Activated T-helper 9 cell treated with anti-CD3 and anti-CD28 coated beads, Interleukin-2, amount 50 U/mL, for 16 hours (primary cell): Measurements from ENCODE around the gene IL17C.
"Not testable (repeated sequence)": the region's sequence is repeated elsewhere in the genome, so short reads cannot be mapped to it uniquely, and the experiment has no call there.

Experiments used
- DNase-seq: peaks from one replicate; pipeline ENCODE4 v3.0.0-alpha.2; 2020; ENCODE audit warnings: low read depth

IL17C gene

DNA sequence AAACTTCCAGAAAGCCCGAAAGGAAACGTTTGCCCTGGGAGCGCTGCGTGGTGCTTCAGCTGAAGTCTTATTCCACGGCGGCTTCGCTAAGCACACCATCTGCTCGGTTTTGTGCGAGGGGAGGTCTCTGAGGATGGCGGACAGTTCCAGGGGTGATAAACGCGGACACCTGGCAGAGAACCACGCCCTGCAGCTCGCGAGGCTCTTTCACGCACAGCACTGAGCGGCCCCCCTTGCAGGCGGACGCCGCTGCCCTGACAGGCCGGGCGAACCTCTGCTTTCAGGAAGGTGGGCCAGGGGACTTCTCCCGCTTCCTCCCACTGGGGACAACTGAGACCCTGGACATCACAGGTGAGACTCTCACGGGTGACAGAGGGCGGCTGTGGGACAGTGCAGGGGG, 20.8 kb downstream of the IL17C start:
- DNase-seq: no peak

DNA sequence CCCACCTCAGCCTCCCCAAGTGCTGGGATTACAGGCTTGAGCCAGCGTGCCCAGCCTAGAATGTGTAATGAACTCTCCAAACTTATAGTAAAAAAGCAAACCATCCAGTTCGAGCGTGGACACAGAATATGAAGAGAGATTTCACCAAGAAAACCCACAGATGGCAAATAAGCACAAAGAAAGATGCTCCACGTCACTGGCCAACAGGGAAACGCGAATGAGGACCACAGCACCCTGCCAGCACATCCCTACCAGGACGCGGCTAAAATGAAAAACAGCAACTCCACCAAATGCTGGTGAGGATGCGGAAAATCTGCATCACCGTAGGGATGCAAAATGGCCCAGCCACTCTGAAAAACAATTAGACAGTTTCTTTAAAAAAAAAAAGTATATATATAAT, 23.1 kb downstream of the IL17C start:
- DNase-seq: no peak

DNA sequence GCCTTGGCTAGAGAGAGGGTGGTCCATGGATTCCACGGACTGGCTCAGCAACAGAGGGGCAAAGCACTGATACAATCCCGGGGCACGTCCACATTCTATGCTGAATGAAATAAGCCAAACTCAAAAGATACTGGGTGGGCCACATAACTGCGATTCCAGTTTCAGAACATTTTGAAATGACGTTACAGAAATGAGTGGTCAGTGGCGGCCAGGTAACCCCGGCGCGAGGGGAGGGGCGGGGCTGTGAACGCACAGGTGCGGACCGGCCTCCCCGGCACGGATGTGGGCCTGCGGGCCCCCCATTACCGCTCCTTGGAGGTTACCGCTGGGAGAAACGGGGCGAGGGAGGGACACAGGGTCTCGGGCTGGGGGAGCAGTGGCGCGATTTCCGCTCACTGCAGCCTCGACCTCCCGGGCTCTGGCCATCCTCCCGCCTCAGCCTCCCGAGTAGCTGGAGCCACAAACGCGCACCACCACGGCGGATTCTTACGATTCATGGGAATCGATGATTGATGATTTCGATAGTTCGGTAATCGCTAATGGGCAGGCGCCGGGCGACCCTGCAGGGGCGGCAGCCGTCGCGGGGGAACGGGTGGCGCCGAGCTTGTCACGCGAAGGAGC, 24.0 kb downstream of the IL17C start:
- no peak for DNase-seq

DNA sequence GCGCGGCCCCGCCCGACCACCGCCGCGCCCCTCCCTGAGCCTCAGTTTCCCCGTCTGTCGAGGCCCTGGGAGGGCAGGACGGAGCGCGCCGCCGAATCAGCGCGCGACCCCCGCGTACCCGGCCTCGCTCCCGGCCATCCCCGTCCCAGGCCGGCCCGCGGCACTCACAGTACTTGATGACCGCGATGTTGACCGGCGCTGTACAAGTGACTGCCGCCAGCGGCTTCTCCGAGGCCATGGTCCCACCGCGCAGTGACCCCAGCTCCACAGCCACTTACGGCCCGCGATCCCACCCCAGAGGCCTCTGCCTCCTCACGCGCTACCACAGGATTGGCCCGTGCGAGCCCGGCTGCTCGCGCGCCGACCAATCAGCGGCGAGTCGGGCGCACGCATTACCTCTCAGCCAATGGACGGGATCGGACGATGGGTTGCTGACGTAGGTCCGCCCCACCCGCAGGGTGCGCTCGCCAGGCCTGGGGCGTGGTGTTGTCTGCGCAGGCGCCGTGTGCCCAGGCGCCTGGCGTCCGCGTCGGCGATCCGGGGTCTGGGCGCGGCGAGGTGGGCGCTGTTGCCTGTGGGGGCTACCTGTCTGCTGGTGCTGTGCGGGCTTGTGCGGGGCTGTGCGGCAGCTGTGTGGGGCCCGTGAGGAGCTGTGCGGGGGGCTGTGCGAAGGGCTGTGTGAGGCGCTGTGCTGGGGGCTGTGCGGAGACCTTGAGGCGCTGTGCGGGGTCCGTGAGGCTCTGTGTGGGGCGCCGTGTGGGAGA, 24.7 kb downstream of the IL17C start, which contains the start of gene MVD:
TSS of gene MVD (minus strand) at position 249 of the 764 bp plus-strand sequence. CDS start at position 238, 11 bp downstream.
- peak; percentile 94 for DNase-seq

DNA sequence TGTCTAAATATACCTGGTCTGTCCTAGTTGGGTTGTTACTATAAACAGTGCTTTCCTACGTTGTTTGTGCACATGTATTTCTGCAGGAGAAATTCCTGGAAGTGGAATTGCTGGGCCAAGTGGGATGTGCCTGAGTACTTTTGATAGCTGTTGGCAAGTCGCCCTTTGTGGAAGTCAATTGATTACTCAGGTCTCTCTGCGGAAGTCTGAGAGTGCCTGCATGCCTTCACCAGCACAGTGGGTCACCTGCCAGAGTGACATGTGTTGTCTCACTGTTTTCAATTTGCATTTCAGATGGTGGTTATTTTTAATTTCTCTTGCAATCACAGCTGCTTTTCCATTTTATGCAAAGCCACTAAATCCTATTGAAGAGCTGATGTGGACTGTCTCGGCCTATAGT, 26.8 kb downstream of the IL17C start:
- DNase-seq: no peak

DNA sequence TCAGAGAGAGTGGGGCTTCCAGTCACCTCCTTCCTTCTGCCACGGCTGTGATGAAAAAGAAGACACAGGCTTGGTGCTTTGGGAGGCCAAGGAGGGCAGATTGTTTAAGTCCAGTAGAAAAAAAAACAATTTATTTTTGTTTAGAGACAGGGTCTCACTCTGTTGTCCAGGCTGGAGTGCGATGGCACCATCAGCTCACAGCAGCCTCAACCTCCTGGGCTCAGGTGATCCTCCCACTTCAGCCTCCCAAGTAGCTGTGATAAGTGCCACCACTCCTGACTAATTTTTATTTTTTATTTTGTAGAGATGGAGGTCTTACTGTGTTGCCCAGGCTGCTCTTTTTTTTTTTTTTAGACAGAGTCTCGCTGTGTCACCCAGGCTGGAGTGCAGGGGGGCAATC, 27.2 kb downstream of the IL17C start:
- DNase-seq: no peak

DNA sequence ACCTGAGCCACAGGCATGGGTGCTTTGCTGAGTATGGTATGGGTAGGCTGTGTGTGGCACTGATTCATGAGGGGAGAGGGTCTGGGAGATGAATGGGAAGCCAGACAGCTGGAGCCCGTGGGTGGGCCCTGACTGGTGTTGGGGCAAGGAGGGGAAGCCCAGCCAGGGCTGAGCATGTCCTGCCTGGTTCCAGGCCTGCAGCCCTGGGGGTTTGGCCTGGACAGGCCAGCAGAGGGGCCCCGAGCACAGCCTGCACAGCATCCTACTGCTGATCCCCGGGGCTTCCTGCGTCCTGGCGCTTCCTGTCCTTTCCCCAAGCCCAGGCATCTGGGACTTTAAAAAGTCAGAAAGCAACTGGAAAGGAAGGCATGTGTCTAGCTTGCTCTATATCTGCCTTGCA, 29.1 kb downstream of the IL17C start:
- no peak for DNase-seq

DNA sequence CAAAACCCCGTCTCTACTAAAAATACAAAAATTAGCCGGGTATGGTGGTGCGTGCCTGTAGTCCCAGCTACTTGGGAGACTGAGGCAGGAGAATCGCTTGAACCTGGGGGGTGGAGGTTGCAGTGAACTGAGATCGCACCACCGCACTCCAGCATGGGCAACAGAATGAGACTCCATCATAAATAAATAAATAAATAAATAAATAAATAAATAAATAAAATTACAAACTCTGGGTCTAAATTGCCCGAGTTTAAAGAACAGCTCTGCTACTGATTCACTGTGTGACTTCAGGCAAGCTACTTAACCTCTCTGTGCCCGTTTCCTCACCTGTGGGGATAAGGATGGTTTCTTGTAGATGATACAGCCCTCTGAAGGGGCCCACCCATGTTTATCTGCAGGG, 31.1 kb downstream of the IL17C start:
- DNase-seq: not testable (repeated sequence)

DNA sequence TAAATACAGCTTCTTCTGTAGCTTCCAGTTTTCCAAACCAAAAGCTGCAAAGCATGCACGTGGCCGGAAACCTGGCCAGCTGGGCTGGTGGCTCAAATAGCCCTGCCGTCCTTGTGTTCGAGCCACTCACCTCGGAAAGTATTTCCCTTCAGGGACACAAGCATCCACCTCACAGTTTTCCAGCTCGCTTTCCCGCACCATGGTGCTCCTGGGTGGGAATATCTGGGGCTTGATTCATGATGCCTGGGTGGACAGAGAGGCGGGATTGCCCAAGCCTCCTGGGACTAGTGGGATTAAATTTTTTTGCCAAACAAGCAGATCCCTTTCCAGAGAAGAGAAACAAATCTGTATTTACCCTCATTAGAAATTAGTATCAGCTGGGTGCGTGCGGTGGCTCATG, 31.6 kb downstream of the IL17C start:
- no peak for DNase-seq

DNA sequence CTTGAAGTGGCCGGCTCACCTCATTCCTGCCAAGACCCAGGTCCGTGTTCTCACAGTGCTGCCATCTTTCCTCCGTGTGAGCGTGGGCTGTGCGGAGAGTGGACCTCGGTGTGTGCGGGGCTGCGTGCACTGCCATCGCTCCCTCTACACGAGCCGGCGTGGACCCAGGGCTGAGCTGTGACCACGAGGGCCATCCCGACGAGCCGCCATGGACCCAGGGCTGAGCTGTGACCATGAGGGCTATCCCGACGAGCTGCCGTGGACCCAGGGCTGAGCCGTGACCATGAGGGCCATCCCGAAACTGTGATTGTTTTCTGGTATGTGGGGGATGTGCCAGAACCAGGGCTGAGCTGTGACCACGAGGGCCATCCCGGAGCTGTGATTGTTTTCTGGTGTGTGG, 33.4 kb downstream of the IL17C start:
- DNase-seq: no peak

DNA sequence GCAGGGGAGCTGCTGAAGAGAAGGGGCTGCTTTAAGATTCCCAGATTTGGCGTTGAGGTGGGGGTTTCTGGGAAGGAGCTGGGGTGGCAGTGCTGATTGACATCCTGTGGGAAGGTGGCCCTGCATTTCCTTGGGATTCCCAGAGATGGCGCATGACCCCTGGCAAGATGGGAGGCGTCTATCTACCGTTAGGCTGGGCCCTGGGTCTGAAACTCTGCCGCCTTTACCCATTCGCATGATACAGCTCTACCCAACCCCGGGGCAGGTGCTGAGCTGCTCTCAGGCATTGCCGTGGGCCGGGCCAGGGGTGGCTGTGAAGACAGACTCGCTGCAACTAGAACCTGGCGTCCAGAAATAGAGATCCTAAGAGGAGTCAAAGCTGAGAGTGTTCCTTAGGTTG, 34.4 kb downstream of the IL17C start:
- DNase-seq: no peak

DNA sequence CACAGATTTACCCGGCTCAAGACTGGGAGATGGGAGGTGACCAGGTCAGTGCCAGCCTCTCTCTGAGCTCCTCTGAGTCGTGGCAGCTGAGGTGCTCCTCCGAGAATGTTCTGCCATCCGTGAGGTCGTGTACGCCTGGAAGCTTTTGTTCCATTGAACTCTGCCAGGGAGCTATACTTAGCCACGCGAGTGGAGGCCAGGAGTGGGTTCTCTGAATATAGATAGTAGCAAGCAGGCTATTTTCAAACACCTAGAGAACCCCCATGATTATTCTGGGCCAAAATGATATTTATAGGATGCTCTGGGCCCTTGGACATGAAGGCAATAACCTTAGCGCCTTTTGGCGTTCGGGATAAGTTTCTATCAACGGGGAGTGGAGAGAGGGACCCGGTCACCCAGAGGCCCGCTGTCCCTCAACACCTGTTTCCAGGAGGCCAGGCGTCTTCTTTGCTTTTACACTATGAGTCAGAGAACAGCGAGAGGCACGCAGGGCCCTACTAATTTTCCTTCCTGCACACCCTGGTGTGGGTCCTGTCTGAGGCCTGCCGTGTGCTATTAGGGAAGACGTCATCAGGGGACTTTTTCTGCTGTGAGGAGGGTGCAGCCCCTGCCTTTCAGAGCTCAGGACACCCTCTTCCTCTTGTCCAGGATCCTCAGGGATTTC, 35.5 kb downstream of the IL17C start:
- DNase-seq: no peak

DNA sequence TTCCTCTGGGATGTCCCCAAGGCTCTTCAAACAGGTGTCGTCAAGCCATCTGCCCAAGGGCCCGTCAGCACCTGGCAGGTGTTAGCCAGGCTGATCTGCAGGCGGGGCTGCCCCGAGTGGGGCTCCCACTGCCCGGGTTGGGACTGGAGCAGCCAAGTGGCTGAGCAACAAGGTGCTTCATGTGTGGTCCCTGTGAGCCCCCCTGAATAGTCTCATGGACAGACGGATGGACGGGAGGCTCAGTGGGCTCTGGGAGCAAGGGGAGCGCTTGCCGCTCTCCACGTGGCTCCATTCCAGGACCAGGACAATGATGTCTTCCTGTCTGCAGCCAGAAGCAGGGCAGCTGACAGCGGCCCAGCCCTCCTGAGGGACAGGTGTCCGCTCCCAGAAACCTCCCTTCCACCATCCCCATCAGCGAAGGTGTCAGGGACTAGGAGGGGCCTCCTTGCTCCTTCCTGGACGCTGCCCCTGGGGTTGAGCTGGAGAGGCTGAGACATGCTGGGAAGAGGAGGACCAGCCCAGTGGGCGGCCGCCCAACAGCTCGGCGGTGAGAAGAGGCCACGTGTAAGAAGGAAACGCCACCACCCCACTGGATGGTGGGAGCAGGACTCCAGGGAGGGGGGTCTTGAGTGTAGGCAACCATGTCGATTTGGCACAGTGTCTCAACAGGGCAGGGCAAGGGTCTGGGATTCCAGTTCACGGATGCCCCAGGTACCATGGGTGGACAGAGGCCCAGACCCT, 38.3 kb downstream of the IL17C start:
- DNase-seq: no peak

DNA sequence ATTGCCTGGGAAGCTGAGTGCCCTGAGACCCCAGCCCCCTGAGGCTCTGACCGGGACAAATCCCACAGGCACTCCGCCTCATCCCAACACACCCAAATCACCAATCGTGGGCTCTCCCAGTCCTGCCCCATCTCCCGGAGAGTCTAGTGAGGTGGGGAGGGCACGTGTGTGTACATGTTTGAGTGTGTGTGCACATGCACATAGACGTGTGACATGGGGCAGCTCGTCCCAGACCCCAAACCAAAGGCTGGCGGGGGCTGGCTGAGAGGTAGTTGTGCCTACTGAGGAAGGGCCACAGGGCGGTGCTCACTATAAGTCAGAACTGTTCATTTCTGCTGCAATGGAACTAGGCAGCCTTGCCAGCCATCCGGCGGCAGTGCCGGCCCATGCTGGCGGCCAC, 39.3 kb downstream of the IL17C start:
- no peak for DNase-seq

DNA sequence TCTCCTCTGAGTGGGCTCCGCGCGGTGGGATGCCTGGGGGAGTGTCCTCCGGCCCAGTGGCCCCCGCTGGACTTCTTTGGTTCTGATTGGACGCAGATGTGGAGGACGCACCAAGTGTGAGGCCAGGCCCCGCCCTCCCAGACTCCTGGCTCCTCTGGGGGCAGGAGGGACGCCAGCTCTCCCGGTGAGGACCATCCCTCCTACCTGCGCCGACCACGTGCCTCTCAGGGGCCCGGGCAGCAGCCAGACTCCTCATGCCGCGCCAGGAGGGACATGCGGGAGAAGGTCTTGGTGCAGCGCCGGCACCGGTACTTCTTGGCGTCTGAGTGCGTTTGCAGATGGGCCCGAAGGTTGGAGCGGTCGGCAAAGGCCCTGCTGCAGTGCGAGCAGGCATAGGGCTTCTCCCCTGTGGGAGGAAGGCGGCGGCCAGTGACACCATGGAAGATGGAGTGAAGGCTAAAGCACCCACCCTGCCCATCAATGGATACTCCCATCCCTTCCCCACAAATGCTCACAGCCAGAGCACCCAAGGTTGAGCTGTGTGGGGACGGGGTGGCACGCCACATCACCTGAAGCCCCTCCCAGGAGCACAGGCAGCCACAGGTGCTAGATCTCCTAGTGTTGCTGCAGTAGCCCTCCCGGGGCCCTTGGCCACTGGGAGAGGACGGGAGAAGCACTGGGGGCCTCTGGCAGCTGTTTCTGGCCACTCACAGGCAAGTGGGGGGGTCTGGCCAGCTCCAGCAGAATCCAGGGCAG, 40.0 kb downstream of the IL17C start:
- no peak for DNase-seq

DNA sequence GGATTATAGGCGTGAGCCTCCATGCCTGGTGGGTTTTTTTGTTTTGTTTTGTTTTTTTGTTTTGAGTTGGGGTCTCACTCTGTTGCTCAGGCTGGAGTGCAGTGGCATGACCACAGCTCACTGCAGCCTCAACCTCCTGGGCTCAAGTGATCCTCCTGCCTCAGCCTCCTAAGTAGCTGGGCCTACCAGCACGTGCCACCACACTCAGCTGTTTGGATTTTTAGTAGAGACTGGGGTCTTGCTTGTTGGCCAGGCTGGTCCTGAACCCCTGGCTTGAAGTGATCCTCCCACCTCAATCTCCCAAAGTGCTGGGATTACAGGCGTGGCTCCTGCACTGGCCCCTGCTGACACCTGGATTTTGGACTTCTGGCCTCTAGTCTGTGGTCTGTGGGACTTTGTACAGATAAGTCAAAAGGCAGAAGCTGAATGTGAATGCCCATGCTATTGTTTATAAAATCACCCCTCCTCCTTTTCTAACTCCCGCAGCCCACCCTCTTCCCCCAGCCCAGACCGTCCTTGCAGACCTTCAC, 42.2 kb downstream of the IL17C start:
- DNase-seq: no peak

DNA sequence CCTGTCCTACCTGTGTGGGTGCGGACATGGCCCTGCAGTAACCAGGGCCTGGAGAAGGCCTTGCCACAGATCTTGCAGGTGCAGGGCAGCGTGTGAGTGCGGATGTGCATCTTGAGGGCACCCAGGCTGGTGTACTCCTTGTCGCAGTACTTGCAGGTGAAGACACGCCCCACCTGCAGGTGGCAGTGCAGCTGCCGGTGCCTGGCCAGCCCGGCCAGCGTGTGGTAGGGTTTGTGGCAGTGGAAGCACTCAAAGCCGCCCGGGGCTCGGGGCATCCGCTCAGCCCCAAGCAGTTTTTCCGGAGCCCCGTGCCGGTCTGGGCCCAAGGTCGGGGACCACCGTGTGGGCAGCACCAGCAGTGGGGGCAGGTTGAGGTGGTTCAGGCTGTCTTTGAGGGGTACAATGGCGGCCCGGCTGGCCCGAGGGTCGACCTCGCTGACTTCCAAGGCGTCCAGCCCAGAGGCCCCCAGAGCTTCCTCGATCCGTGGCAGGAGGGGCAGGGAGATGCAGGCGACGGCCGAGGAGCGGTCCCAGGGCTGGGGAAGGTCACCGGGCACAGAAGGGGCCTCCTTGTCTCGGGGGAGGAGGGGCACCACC, 42.8 kb downstream of the IL17C start:
- DNase-seq: no peak

DNA sequence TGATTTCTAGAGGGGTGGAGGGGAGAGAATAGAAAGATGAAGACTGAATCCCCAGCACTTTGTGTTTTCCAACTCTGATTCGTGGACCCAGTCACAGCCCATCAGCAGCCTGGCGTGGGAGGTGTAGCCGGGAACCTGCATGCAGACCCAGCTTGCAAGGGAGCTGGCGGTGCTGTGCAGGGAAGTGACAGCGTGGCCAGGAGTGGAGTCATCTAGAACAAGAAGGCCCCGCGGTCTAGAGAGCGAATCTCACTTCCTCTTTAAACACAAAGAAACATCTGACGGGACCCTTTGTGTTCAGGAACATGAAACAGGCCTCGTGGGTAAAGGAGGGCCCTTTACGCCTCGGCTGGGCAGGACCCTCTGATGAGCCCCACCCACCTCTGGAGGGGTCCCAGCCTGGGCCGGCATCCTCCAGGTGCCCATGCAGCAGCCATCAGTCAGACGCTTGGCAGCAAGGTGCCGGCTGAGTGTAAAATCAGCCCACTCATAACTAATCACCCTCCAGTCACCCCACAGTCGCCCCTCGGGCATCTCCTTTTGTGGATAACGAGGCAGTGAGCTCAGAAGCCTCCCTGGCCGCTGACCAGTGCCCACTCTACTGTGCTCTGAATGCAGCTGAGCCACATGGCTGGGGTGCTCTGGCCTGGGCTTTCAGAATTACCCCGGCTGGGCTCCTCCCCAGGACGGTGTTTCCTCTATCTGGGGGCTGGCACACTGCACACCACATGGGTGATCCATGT, 43.5 kb downstream of the IL17C start:
- DNase-seq: peak; percentile 44

DNA sequence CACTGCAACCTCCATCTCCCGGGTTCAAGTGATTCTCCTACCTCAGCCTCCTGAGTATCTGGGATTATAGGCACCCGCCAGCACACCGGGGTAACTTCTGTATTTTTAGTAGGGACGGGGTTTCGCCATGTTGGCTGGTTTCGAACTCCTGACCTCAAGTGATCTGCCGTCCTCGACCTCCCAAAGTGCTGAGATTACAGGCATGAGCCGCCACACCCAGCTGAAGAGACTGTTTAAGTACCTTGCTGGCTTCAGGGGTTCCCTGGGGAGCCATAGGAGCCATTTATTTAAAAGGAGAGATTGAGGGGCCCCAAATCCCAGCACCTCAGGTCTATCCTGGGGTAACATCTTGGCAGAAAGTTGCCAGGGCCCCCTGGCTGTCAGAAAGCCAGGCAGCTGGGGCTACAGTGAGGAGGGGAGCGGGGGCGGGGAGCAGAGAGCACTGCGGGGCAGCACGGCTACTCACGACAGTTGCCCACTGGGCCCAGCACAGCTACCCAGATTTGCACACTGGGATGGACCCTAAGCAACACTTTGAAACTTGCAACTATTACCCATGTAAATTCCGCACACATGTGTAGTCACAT, 46.3 kb downstream of the IL17C start:
- DNase-seq: no peak
